Purkinje cell (primary cell): Measurements from ENCODE around the gene ACP5. TPM values are rescaled to one million over a fixed set of nuclear protein-coding genes. Genes with fewer than 3 reads are reported as not detected.

ENCODE experiments used
- polyA plus RNA-seq: library from polyadenylated mRNA; unstranded; fragments of >200 nt; fragmentation: Nextera tagmentation; gene quantifications from 2 replicates; pipeline ENCODE4 v1.2.1, GENCODE V29; 2014

The ACP5 gene
- polyA plus RNA-seq, result not detected in 2 replicates

DNA sequence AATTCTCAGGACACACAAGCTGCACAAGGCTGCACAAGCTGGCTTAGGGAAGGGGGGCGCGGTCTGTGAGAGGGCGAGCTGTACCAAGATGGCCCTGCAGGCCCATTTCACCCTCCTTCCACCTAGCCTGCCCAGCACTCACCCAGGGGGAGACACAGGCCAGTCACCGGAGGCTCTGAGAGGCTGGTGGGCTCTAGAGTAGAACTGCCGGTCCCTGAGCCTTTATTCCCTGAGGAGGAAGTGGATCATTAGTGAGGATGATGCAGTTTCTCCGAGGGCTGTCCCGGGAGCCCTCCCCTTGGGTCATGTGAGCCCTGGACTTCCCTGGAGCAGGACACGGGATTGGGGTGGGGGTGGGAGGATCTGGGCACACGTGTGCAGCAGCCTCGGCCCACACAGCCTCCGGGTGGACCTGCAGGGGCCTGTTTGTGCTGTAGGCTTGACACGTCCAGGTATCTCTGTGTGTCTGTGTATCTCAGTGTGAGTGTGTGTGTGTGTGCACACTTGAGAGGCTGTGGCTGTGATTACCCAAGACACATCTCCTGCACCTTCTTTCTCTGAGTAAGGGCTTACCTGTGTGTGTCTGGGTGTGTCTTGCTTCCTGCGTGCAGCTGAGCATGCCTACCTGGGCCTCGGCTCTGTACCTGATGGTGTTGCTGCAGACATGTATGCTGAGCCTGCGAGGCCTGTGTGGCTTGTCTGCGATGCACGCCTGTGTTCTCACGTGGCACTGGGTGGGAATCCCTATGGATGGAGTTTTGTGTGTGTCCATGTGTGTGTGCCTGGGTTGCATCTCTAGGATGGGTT lies at the start of gene ACP5:
Gene ACP5, minus strand, starts transcription at position 195 of the 807 bp plus-strand sequence. CDS start 328 bp downstream, outside the sequence.

DNA sequence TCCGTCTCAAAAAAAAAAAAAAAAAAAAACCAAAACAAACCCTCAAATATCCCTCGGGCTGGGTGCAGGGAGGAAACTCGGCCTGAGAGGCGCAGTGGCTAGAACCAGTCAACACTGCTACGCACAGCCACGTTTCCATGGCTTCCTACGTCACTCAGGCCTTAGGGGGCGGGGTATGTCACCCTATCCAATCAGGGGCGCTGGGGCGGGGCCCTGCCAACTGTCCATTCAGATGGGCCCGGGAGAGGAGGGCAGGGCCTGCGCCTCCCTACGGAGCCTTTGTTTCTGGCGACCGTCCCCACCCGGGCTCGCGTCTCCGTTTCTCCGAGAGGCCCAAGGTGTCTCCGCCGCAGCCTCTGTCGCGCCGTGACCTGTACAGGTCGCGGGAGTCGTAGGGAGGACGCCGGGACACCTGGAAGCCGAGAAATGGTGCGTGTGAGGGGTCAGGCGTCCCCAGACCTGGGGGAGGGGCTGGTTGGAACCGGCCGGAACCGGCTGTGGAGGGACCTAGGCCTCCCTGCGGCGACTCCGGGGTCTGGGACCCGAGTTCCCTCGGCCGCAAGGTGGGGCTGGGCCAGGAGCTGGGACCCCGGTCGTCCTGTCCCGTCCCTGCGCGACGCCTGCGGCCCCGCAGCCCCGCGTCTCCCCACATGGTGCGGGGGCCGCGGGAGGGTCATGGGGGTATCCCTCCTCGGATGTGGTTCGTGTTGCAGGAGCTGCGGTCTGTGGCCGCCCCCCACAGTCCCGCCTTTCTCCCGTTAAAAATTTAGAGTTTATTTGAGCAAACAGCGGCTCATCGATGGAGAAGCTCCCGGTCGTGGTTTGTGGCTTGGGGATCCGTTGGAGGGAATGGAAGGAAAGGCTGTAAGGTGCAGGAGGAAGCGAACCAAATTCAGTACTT lies 20.0 kb upstream of the ACP5 start, which contains the start of gene ZNF627:
Gene ZNF627, plus strand, starts transcription at position 282 of the 901 bp plus-strand sequence. Its CDS starts 145 bp downstream, at position 427.

DNA sequence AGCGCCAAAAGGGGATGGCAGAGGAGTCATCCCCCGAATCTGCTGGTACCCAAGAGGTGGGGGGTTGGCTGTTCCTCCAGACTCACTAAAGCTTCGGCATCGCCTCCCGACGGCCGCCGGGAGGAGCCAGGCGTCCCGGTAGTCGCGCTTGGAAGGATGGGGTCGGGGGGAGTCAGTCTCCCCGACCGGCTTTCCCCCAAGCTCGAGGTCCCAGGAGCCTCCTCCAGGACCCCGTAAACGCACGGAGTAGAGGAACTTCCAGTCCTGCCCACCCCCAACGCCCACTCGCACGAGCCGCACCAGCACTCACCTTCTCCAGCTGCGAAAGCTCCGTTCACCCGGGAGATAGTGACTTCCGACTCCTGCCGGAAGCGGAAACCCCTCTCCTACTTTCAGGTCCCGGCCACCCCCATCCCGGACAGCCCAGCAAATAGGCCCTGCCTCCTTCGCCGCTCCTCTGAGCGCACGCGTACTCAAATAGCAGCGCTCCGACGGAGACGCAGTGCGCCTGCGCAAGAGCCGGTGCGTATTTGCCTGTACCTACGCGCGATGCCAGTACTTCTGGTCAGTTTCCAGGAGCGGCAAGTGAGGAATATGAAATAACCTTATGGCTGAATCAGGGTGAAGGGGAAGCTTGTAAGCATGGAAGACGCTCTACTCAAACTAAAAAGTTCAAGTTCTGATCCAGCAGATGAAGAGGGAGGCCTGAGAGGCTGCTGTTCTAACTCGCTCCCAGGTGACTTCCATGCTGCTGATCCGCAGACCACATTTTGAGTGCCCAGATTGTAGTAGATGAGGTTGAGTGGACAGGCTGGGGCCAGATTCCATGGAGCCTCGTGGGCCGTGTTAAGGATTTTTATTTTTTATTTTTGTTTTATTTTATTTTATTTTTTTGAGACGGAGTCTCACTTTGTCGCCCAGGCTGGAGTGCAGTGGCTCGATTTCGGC lies 18.3 kb downstream of the ACP5 start, which contains the start of gene ELOF1:
Gene ELOF1, minus strand, starts transcription at position 350 of the 948 bp plus-strand sequence. CDS start 4,883 bp downstream, outside the sequence.

DNA sequence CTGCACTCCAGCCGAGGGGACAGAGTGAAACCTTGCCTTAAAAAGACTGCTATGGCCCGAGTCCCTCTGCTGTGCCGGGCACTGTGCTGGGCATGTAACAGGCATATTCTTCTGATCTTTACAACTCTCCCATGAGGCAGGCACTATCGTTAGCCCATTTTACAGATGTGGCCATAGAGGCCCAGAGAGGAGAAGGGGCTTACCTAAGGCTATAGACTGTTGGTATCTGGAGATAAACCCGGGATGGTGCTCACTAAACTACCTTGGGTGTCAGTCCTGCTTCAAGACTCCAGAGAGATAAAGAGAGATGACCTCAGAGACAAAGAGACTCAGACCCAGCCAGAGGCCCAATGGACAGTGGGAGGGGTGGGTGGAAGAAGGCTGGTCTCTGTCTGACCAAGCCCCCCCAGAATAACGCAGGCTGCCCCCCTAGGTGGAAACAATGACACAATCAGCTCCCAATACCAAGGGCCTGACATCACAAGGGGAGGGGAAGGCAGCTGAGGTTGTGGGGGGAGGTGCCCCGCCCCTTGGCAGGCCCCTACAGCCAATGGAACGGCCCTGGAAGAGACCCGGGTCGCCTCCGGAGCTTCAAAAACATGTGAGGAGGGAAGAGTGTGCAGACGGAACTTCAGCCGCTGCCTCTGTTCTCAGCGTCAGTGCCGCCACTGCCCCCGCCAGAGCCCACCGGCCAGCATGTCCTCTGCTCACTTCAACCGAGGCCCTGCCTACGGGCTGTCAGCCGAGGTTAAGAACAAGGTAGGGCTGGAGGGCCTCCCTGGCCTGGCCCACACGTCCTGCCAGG lies 39.0 kb downstream of the ACP5 start, which contains the start of gene CNN1:
Gene CNN1, plus strand, starts transcription at position 620 of the 805 bp plus-strand sequence. Its CDS starts 77 bp downstream, at position 697.

DNA sequence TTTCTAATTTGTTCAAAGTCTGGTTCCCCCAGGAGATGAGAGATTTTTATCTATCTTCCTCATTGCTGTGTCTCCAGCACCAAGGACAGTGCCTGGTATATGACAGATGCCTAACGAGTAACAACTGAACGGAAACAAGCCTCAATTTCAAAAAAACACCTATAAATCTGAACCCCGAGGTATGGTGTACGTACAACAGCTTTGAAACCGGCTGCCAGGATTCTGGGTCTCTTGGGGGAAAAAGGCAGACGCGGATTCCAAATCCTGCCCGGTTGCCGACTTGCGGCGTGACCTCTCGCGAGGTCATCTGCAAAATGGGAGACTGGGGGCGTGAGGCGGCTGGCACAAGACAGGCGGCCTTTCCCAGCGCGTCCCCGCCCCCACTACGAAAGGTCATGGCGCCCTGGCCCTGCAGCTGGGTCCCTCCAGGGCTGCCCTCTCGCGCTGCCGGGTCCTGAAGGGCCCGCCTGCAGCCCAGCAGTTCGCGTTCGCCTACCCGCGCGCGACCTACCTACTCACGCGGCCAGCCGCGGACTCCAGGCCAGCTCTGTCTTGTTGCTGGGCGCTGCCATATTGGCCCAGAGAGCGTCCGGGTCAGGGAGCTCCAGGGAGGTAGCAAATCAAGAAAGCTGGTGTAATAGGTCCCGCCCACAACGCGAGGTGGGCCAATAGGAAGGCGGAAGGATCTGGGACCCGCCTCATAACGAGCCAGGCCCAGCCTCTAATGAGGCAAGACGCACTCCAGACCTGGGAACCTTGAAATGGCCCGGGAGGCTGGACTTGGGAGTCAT lies 48.7 kb downstream of the ACP5 start, which contains the start of gene ECSIT:
Gene ECSIT, minus strand, starts transcription at position 584 of the 791 bp plus-strand sequence. CDS start 9,964 bp downstream, outside the sequence.

Other genes starting within 250 kb of the ACP5 start
- 0.90 and 1.9 TPM in 2 replicates for gene RAB3D, start 238.0 kb downstream of the ACP5 start, polyA plus RNA-seq
- gene TMEM205, start 231.4 kb downstream of the ACP5 start, polyA plus RNA-seq, result 56.6 and 111 TPM in 2 replicates
- 0.47 and 2.0 TPM in 2 replicates for gene CCDC159, start 231.1 kb downstream of the ACP5 start, polyA plus RNA-seq
- gene PLPPR2, start 222.2 kb downstream of the ACP5 start, polyA plus RNA-seq, result 8.4 and 12.7 TPM in 2 replicates
- 1.2 TPM in 1 of 2 replicates, not detected in the other for gene SWSAP1, start 203.0 kb downstream of the ACP5 start, polyA plus RNA-seq
- 4.7 and 5.7 TPM in 2 replicates for gene EPOR, start 193.3 kb downstream of the ACP5 start, polyA plus RNA-seq
- 3.5 TPM in 1 of 2 replicates, not detected in the other for gene RGL3, start 158.3 kb downstream of the ACP5 start, polyA plus RNA-seq
- gene ODAD3, start 142.5 kb downstream of the ACP5 start, polyA plus RNA-seq, result 0.99 and 3.2 TPM in 2 replicates
- gene PRKCSH, start 142.0 kb downstream of the ACP5 start, polyA plus RNA-seq, result 13.8 and 37.1 TPM in 2 replicates
- 4.9 and 6.3 TPM in 2 replicates for gene ELAVL3, start 96.6 kb downstream of the ACP5 start, polyA plus RNA-seq
- gene ZNF653, start 71.8 kb downstream of the ACP5 start, polyA plus RNA-seq, result not detected in 2 replicates
- gene ECSIT, start 48.5 kb downstream of the ACP5 start, polyA plus RNA-seq, result 10.3 and 11.8 TPM in 2 replicates
- gene CNN1, start 38.8 kb downstream of the ACP5 start, polyA plus RNA-seq, result not detected in 2 replicates
- 17.2 and 21.9 TPM in 2 replicates for gene ELOF1, start 18.4 kb downstream of the ACP5 start, polyA plus RNA-seq
- 8.2 and 9.8 TPM in 2 replicates for gene ZNF627, start 19.8 kb upstream of the ACP5 start, polyA plus RNA-seq
- 0.57 and 1.6 TPM in 2 replicates for gene ZNF823, start 161.3 kb upstream of the ACP5 start, polyA plus RNA-seq
- gene ZNF441, start 189.4 kb upstream of the ACP5 start, polyA plus RNA-seq, result 12.6 and 16.6 TPM in 2 replicates
- 1.4 and 2.3 TPM in 2 replicates for gene ZNF491, start 220.9 kb upstream of the ACP5 start, polyA plus RNA-seq
- gene ZNF440, start 236.6 kb upstream of the ACP5 start, polyA plus RNA-seq, result 3.0 and 3.7 TPM in 2 replicates